Activated CD4-positive, alpha-beta T cell treated with anti-CD3 and anti-CD28 coated beads, Interleukin-2, amount 50 U/mL, for 24 hours (primary cell): ENCODE measurements around the gene NTM.

Source experiments
- DNase-seq, 2 donors: peaks; one replicate each; pipeline ENCODE4 v3.0.0-alpha.2; 2020; ENCODE audit warnings: low read depth in 1 of 2, low spot score in 1 of 2

NTM gene

DNA sequence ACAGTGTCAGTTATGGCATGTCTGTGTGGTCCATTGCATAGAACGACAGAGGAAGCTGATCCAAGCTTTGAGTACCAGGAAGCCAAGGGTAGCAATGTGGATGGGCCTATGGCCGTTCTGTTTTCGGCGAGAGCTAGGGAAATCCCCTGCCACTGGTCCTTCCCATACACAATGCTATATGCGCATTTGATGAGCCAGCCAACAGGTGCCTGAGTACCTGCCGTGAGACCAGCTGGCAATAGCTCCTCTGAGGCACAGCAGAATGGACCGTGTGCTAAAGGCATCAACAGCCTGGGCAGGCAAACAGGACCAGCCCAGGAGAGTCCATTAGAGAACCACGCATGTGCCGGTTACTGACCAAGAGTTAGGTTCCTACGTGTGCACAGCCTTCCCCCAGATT, 753.0 kb downstream of the NTM start:
- no peak for DNase-seq

GRCh38 chr11:132123854-132124835, 753.7 kb downstream of the NTM start:
- DNase-seq: no peak

- DNase-seq: no peak
Observed at GRCh38 chr11:132125988-132126871, 755.8 kb downstream of the NTM start.

DNA sequence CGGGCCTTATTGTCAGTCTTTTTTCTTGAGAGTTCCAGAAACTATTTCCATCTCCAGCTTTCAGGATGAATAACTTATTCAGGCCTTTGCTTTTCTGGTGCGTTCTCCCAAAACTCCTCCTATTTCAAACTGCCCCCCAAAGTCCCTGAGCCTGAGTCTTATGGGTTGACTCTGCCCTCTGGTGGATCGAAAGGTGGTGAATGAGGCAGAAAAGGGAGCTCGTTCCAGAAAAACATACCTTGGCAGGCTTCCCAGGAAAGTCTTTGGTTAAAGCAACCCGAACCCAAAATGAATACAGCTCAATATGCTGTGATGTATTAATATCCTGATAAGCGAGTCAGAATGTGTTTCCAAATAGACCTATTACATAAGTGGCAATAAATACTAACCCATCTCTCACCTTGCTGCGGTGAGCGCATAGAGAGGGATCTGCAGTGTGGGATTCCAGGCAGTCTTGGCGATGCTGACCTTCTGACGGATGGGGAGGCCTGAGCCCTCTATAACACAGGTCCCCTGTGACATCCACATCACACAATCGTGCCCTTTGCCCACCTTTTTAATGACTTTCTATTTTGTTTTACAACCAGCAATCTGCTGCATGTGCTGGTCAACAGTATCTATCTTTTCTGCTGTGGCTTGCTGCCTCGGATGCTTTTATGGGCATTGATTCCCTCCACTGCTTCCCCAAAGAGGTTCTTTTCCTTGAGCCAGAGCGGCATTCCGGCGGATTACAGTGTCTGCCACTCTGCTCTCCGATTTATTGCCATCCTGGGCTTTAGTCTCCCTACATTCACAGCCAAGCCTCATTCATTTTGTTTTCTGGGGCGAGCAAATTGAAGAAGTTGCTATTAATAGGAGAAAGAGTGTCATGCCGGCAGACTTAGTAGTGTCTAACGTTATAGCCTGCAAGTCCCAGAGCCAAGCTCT, 756.8 kb downstream of the NTM start:
- no peak for DNase-seq

- no peak for DNase-seq
Observed at GRCh38 chr11:132127900-132128288, 757.5 kb downstream of the NTM start.

DNA sequence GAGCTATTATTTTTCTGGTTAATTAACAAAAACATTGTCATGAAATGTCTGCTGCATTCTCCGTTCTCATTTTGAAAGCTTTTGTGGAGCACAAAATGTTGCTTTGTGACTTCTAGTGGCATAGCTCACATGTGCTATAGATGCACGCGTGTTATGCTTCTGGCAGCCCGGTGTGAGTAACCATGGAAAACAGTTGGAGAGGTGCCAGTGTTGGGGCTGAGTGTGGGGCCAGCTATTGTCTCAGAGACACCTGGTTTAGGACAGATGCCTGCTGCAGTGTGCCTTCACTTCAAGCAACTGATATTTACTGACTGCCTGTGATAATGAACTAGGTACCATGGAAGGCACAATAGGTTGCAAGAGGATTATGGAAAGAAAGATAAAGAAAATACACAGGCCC, 760.6 kb downstream of the NTM start:
- no peak for DNase-seq

DNA sequence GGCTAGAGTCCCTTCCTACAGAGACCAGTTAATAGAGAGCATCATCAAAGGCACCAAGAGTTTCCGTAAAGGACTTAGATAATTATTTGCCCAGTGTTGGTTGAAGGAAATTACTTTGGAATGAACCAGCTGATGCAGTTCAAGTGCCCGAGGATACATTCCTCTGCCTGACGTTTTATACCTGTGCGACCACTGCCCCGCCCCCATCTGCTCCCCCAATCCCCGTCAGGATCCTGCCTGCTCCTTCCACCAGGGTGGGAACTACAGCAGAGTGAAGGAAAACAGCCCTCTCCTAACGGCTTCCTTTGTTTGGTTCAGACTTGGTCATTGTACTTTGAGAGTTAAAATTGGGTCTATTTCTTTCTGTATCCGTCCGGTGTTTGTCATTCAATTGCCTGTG, 761.5 kb downstream of the NTM start:
- no peak for DNase-seq

GRCh38 chr11:132134322-132134721, 763.9 kb downstream of the NTM start:
- no peak for DNase-seq

- DNase-seq: no peak
Observed at GRCh38 chr11:132137289-132137980, 767.0 kb downstream of the NTM start.

- no peak for DNase-seq
Observed at GRCh38 chr11:132137981-132138313, 767.5 kb downstream of the NTM start.

GRCh38 chr11:132139181-132139580, 768.8 kb downstream of the NTM start:
- no peak for DNase-seq

DNA sequence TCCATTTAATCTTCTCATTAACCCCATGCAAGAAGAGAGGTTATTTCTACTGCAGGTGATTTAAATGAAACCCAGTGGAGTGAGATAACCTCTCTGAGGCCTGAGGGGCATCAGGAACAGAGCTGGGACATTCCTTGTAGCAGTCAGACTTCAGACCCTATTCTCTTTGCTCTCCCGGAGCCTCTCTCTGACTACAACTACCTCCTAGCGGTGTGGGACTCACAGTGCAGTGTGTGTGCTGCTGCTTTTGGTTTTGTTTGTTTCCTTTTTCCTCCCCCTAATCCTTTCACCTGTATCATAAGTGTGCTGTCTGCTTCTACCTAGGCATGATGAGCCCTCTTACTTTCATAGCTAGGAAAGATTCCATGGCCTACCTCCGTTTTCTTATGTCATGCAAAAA, 769.6 kb downstream of the NTM start:
- DNase-seq: no peak

- no peak for DNase-seq
Observed at GRCh38 chr11:132142121-132142520, 771.7 kb downstream of the NTM start.

GRCh38 chr11:132142554-132142953, 772.1 kb downstream of the NTM start:
- DNase-seq: no peak

- DNase-seq: no peak
Observed at GRCh38 chr11:132147464-132147863, 777.0 kb downstream of the NTM start.

- no peak for DNase-seq
Observed at GRCh38 chr11:132154781-132155180, 784.4 kb downstream of the NTM start.

DNA sequence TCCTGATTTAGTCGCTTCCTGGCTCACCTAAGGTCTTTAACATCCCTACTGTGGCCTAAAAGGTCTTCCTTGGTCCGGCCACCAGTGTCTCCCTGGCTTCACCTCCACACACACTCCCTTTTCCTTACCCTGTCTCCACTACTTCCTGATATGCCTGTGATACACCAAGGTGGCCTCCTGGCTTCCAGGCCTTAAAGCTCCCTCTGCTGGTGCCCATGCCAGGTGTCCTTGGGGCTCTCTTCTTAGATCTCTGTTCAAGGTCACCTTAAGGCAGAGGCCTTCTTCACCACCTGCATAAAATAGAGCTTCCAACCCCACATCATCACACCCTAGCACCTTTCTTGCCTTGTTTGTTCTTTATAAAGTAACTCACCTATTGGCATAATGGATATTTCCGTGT, 787.7 kb downstream of the NTM start:
- no peak for DNase-seq

- no peak for DNase-seq
Observed at GRCh38 chr11:132158696-132159095, 788.3 kb downstream of the NTM start.

DNA sequence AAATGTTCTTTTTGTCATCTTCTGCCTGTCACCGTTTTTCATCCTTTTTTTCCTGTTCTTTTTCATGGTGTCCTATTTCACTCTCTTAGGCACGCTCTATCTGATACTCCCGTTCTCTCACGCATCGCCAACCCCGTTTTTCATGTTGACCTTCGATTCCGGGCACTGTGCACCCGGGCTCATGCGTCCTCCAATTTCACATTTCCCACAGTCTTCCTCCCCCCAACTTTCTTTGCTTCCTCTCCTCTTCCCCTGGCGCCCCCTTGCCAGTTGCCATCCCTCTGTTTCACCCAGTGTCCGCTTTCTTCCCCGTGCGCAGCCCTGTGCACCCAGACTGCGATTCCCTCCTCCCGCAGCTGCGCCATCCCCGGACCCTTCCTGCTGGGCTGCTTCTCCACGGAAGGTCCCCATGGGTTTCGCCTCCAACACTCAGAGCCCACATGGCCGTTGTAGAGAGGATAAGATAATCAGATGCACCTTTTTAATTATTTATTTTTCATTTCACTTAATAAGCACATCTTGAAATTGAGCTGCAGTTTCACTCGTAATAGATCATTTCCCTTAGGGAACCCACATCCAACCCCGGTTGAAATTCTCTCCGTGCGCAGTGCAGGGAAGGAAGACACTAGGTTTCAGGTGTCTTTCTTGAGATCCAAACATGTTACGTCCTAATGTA, 791.1 kb downstream of the NTM start:
- DNase-seq: no peak
